MCF 10A (cell line): ENCODE results near the gene SLC45A1. TPM values are rescaled to one million over a fixed set of nuclear protein-coding genes. Genes with fewer than 3 reads are reported as not detected.

ENCODE experiments used
- BruUV-seq: library from RNA; stranded (reverse); fragments of 400-500 nt; replicated peaks from 2 replicates; lab custom pipeline; 2021; lab: Mats Ljungman, UMichigan
- CTCF ChIA-PET: fragments of 300-600 bp; sonication (Branson Sonifier 250); formaldehyde crosslinking; extraction: SDS; loops from one replicate; lab custom pipeline; 2021; ENCODE audit warnings: antibody characterized with exemption, inconsistent platforms; lab: Yijun Ruan, JAX
- POLR2A ChIA-PET: fragments of 300-600, 350-650 bp; sonication (Branson Sonifier 250); formaldehyde crosslinking; extraction: SDS; loops from one replicate; lab custom pipeline; 2020; ENCODE audit warnings: antibody characterized with exemption, inconsistent platforms; lab: Yijun Ruan, JAX
- DNase-seq: peaks from one replicate; pipeline ENCODE4 v3.0.0-alpha.2; 2018; ENCODE audit not compliant: unreplicated experiment
- H3K27ac Mint-ChIP-seq: one replicate; pipeline ENCODE4 v1.8.0; 2022; ENCODE audit warnings: mild to moderate bottlenecking, low read depth, mixed read lengths; ENCODE audit not compliant: unreplicated experiment
- H3K27me3 Mint-ChIP-seq: one replicate; pipeline ENCODE4 v1.8.0; 2022; ENCODE audit warnings: mixed read lengths; ENCODE audit not compliant: insufficient read depth, unreplicated experiment
- H3K36me3 Mint-ChIP-seq: one replicate; pipeline ENCODE4 v1.8.0; 2022; ENCODE audit warnings: mild to moderate bottlenecking, moderate library complexity, mixed read lengths; ENCODE audit not compliant: insufficient read depth, unreplicated experiment
- H3K4me1 Mint-ChIP-seq: one replicate; pipeline ENCODE4 v1.8.0; 2022; ENCODE audit warnings: mixed read lengths; ENCODE audit not compliant: insufficient read depth, unreplicated experiment
- H3K4me3 Mint-ChIP-seq: one replicate; pipeline ENCODE4 v1.8.0; 2022; ENCODE audit warnings: mild to moderate bottlenecking, moderate library complexity, mixed read lengths; ENCODE audit not compliant: unreplicated experiment
- H3K9me3 Mint-ChIP-seq: one replicate; pipeline ENCODE4 v1.8.0; 2022; ENCODE audit warnings: mixed read lengths; ENCODE audit not compliant: unreplicated experiment
- intact Hi-C: fragments of 100-400 bp; cut with micrococcal nuclease; formaldehyde crosslinking; loops from 2 replicates; pipeline ENCODE4 v1.14.1; 2022
- total RNA-seq: library from RNA; stranded (reverse); gene quantifications from 2 replicates; pipeline ENCODE4 v1.2.3, GENCODE V29; 2022
- TF ChIP-seq, protein P1 (sequence below): fragments of 200-600 bp; IDR thresholded peaks from one replicate; pipeline ENCODE4 v1.8.0; 2022; ENCODE audit warnings: antibody characterized with exemption, mild to moderate bottlenecking; ENCODE audit not compliant: unreplicated experiment

Gene SLC45A1
- total RNA-seq, 1 experiment from 2014 or later, result 0.30 TPM

DNA sequence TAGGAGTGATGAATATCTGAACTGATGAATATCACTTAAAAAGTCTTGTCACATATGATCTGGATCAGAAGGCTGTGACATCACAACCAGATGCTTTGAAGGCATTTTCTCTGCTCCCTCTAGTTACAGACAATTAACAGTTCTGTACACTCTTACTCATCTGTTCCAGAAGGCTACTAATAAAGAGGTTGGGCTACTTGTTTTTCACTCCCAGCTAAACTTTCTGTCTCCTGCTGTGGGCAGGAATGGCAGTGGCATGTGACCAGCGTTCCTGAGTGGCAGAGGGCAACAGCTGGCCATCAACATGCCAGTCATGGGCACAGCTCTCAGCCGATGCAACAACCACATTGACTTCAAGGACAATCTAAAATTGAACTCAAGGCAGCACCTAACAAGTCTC, 66.7 kb downstream of the SLC45A1 start:
- POLR2A ChIA-PET, result interaction anchor here (0.5 kb wide), 1 partner anchor 420 kb away, joined by 3 read pairs; no protein-coding TSS in a partner anchor
- Mint-ChIP-seq H3K4me1 (peaks cover 8% of the 10 kb centered on the region), H3K27ac (no peak overlapping the region), H3K36me3 (peaks cover 16% of the 10 kb centered on the region), H3K9me3 (no peaks in the 10 kb centered on the region), H3K27me3 (no peaks in the 10 kb centered on the region), H3K4me3 (no peak overlapping the region)
- intact Hi-C loops, result no loop called here
- DNase-seq, result no peak
- CTCF ChIA-PET, result interaction anchor here (1.2 to 1.6 kb wide), 2 partner anchors 25 to 186 kb away, joined by 3 read pairs; no protein-coding TSS in a partner anchor
- TF ChIP-seq, protein P1, sequence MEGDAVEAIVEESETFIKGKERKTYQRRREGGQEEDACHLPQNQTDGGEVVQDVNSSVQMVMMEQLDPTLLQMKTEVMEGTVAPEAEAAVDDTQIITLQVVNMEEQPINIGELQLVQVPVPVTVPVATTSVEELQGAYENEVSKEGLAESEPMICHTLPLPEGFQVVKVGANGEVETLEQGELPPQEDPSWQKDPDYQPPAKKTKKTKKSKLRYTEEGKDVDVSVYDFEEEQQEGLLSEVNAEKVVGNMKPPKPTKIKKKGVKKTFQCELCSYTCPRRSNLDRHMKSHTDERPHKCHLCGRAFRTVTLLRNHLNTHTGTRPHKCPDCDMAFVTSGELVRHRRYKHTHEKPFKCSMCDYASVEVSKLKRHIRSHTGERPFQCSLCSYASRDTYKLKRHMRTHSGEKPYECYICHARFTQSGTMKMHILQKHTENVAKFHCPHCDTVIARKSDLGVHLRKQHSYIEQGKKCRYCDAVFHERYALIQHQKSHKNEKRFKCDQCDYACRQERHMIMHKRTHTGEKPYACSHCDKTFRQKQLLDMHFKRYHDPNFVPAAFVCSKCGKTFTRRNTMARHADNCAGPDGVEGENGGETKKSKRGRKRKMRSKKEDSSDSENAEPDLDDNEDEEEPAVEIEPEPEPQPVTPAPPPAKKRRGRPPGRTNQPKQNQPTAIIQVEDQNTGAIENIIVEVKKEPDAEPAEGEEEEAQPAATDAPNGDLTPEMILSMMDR, result no peak
- no TSS peak for BruUV-seq

DNA sequence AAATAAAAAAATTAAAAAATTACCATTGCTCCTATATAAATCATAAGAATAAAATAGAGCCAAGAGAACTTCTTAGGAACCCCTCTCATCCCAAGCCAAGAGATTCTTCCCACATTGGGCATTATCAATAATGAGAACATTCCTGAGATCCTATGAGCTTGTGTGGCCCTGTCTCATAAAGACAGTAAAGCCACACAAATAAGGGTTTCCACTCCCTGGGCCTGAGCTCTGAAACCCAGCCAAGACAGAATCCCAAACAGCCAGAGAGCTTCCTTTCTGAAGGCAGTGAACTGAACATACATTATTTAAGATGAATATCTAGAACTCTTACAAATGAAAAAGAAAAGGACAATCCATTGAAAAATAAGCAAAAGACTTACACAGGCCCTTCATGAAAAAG, 68.3 kb downstream of the SLC45A1 start:
- no peak overlapping the region for H3K4me3 Mint-ChIP-seq
- H3K4me1 Mint-ChIP-seq, result peaks cover 9% of the 10 kb centered on the region
- CTCF ChIA-PET, result interaction anchor here (0.6 to 1.3 kb wide), 3 partner anchors 10 to 139 kb away, joined by 3 to 4 read pairs (median 3); no protein-coding TSS in a partner anchor
- TF ChIP-seq, protein P1, result no peak
- DNase-seq, result no peak
- no peak overlapping the region for H3K27ac Mint-ChIP-seq
- no TSS peak for BruUV-seq
- peaks cover 22% of the 10 kb centered on the region for H3K36me3 Mint-ChIP-seq
- POLR2A ChIA-PET, result interaction anchor here (0.6 to 0.7 kb wide), 2 partner anchors 39 to 470 kb away, joined by 3 to 5 read pairs; no protein-coding TSS in a partner anchor
- intact Hi-C loops, result no loop called here
- H3K9me3 Mint-ChIP-seq, result no peaks in the 10 kb centered on the region
- H3K27me3 Mint-ChIP-seq, result no peaks in the 10 kb centered on the region

DNA sequence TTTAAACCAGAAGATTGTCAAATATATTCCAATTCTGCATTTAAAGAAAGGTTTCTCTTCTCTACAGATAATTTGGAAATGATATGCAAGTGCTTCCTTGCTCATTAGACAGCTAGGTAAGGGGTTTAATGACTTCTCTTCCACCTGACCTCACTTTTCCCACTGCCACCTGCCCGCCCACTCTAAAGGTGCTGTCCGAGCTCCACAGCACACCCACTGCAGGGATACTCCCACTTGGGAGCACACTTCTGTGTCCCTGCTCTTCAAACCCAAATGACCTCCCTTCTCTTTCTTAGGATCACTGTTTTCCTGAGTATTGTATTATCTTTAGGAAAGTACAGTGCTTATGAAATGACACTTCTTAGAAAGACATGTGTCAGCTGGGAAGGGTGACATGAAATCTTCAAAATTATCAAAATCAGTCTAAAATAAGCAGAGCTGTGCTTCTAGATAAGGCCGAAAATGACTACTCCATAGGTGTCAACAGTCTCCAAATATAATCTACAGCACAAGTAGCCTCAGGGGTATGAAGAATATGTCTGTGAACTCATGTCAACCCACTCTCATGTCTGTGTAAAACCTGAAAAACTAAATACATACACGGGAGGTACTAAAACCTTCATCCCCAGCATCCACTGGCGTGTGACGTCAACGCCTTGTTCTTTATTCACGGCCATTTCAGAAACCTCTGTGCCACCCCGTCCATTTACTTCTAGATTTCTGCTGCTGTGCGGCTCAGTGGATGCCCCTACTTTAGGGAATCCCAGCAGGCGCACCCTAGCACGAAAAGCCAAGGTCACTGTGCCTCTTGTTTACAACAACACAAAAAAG, 71.0 kb downstream of the SLC45A1 start:
- peaks cover 33% of the 10 kb centered on the region for H3K36me3 Mint-ChIP-seq

DNA sequence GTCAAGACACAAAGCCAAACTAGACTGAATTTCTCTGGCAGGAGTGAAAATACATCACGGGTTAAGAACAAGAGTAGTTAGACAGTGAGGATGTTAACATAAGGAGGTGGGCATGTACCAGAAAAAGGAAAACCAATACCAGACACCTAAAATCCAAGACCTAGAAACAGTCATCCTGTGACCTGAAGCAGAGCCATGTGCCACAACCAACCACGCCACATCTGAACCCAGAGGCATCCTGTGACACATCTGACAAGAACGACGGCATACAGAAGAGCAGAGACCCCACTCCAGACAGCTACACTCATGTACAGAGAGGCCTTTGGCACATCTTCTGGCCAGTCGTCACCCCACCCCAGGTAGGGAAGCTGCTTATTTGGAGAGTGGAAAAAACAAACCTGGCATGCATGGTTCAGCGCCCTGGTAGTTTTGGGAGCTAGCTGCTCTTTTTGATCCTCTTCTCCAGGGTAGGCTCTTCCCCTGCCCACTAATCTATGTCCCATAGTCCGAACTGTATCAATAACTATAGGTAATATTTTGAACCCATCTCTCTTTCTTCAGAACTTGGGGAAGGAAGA, 72.1 kb downstream of the SLC45A1 start:
- ChIA-PET POLR2A (no interaction called here), CTCF (interaction anchor here (0.9 kb wide), 1 partner anchor 171 kb away, joined by 3 read pairs; no protein-coding TSS in a partner anchor)
- Mint-ChIP-seq H3K9me3 (no peaks in the 10 kb centered on the region), H3K27me3 (no peaks in the 10 kb centered on the region), H3K4me3 (no peak overlapping the region), H3K4me1 (peaks cover 18% of the 10 kb centered on the region), H3K36me3 (peaks cover 35% of the 10 kb centered on the region), H3K27ac (no peak overlapping the region)
- TF ChIP-seq, protein P1, result no peak
- no TSS peak for BruUV-seq
- DNase-seq, result no peak
- intact Hi-C loops, result no loop called here

More for the DNA sequence above, 71.0 kb downstream of the SLC45A1 start:
- intact Hi-C loops, result no loop called here
- BruUV-seq, result no TSS peak
- no peak overlapping the region for H3K4me3 Mint-ChIP-seq
- CTCF ChIA-PET, result no interaction called here
- H3K27ac Mint-ChIP-seq, result no peak overlapping the region
- H3K9me3 Mint-ChIP-seq, result no peaks in the 10 kb centered on the region
- H3K27me3 Mint-ChIP-seq, result no peaks in the 10 kb centered on the region
- POLR2A ChIA-PET, result no interaction called here
- no peak for DNase-seq
- H3K4me1 Mint-ChIP-seq, result peaks cover 13% of the 10 kb centered on the region
- TF ChIP-seq, protein P1, result no peak
